H1 (cell line): ENCODE results near the gene ATP1B3. TPM values are rescaled to one million over a fixed set of nuclear protein-coding genes. Genes with fewer than 3 reads are reported as not detected.

Source experiments
- CTCF ChIA-PET: fragments of 300-600 bp; sonication (Branson Sonifier 250); formaldehyde crosslinking; loops from one replicate; lab custom pipeline; 2021; ENCODE audit not compliant: partially characterized antibody; lab: Charles Lee
- POLR2A ChIA-PET: fragments of 300-600 bp; sonication (Branson Sonifier 250); formaldehyde crosslinking; loops from one replicate; lab custom pipeline; 2021; ENCODE audit warnings: inconsistent platforms; ENCODE audit not compliant: partially characterized antibody; lab: Charles Lee
- DNase-seq, 2 experiments: peaks; one replicate each; pipeline versions ENCODE4 v3.0.0 to v3.0.0-alpha.2; 2010 to 2022; ENCODE audit warnings: low spot score in 2 of 2, low read depth in 1 of 2, mixed read lengths in 1 of 2
- FAIRE-seq: peaks from 2 replicates; lab custom pipeline; 2011; peaks lifted over from hg19 to GRCh38; lab: Jason Lieb, UNC
- H2AFZ ChIP-seq: 2 replicates; pipeline ENCODE4 v1.8.1; 2012; ENCODE audit warnings: low read length, inconsistent platforms
- H2AK5ac ChIP-seq: 2 replicates; pipeline ENCODE4 v1.6.1; 2013; ENCODE audit warnings: low read depth, low read length
- H2BK120ac ChIP-seq: replicated peaks from 2 replicates; pipeline ENCODE3; 2013; ENCODE audit warnings: low read depth, low read length, inconsistent platforms
- H2BK12ac ChIP-seq: 2 replicates; pipeline ENCODE4 v1.6.1; 2013; ENCODE audit warnings: low read depth, low read length
- H2BK15ac ChIP-seq: 2 replicates; pipeline ENCODE4 v1.6.1; 2013; ENCODE audit warnings: low read length
- H2BK20ac ChIP-seq: 2 replicates; pipeline ENCODE4 v1.6.1; 2013; ENCODE audit warnings: low read length
- H2BK5ac ChIP-seq: 2 replicates; pipeline ENCODE4 v1.6.1; 2013; ENCODE audit warnings: low read depth, low read length
- H3K14ac ChIP-seq: 2 replicates; pipeline ENCODE4 v1.6.1; 2013; ENCODE audit warnings: inconsistent platforms; ENCODE audit not compliant: insufficient read length
- H3K18ac ChIP-seq: 2 replicates; pipeline ENCODE4 v1.6.1; 2013; ENCODE audit warnings: low read length; ENCODE audit errors: extremely low read depth
- H3K23ac ChIP-seq: 2 replicates; pipeline ENCODE4 v1.6.1; 2013; ENCODE audit warnings: inconsistent platforms; ENCODE audit not compliant: insufficient read length
- H3K23me2 ChIP-seq: 2 replicates; pipeline ENCODE4 v1.6.1; 2013; ENCODE audit warnings: low read depth, low read length
- H3K27ac ChIP-seq: 2 replicates; pipeline ENCODE4 v1.6.1; 2011; ENCODE audit warnings: low read depth, low read length, inconsistent platforms
- H3K27me3 ChIP-seq, 4 experiments: replicated peaks in 1 of 4; 1 replicate in 1 of 4; 2 replicates in 3 of 4; pipeline versions ENCODE4 v1.6.1 to v1.8.1; 2011 to 2013; ENCODE audit warnings: low read length in 3 of 4, mild to moderate bottlenecking in 3 of 4, inconsistent platforms in 2 of 4, mixed read lengths in 2 of 4, moderate library complexity in 1 of 4; ENCODE audit not compliant: control insufficient read depth in 3 of 4, insufficient read depth in 3 of 4; ENCODE audit errors: extremely low read depth in 1 of 4
- H3K36me3 ChIP-seq, 4 experiments: 2 replicates each; pipeline versions ENCODE4 v1.6.1 to v1.8.1; 2011 to 2013; ENCODE audit warnings: mild to moderate bottlenecking in 4 of 4, low read length in 3 of 4, moderate library complexity in 2 of 4, control low read depth in 1 of 4, inconsistent platforms in 1 of 4; ENCODE audit not compliant: insufficient read depth in 4 of 4, control insufficient read depth in 2 of 4
- H3K4ac ChIP-seq: replicated peaks from 2 replicates; pipeline ENCODE3; 2013; ENCODE audit warnings: low read length, low read depth, mixed read lengths, inconsistent platforms; ENCODE audit not compliant: insufficient read length
- H3K4me1 ChIP-seq, 4 experiments: replicated peaks in 1 of 4; 1 replicate in 1 of 4; 2 replicates in 3 of 4; pipeline versions ENCODE4 v1.6.1 to v1.8.1; 2011 to 2013; ENCODE audit warnings: low read length in 3 of 4, inconsistent platforms in 2 of 4, mixed read lengths in 1 of 4; ENCODE audit not compliant: insufficient read depth in 4 of 4, control insufficient read depth in 3 of 4
- H3K4me2 ChIP-seq, 2 experiments: 2 replicates each; pipeline versions ENCODE4 v1.6.1 to v1.8.1; 2011 to 2013; ENCODE audit warnings: low read depth in 2 of 2, low read length in 2 of 2, control low read depth in 1 of 2, inconsistent platforms in 1 of 2, mild to moderate bottlenecking in 1 of 2; ENCODE audit not compliant: insufficient read depth in 1 of 2
- H3K4me3 ChIP-seq, 4 experiments: fragments of 200-600, 300-600 bp in 1 of 4; sonication (generic), shearing (Covaris generic), sonication (Bioruptor Twin) in 1 of 4; 2 replicates each; pipeline versions ENCODE4 v1.5.1 to v1.8.1; 2011 to 2016; ENCODE audit warnings: low read length in 4 of 4, low read depth in 3 of 4, control low read depth in 2 of 4, inconsistent platforms in 2 of 4, mild to moderate bottlenecking in 2 of 4, mixed read lengths in 1 of 4, moderate library complexity in 1 of 4; ENCODE audit not compliant: insufficient read depth in 2 of 4; ENCODE audit errors: extremely low read depth in 1 of 4
- H3K56ac ChIP-seq: replicated peaks from 2 replicates; pipeline ENCODE3; 2013; ENCODE audit warnings: low read depth, mild to moderate bottlenecking, mixed read lengths, low read length, inconsistent platforms; ENCODE audit not compliant: insufficient read length
- H3K79me1 ChIP-seq: 2 replicates; pipeline ENCODE4 v1.6.1; 2013; ENCODE audit warnings: low read depth, low read length, control low read depth
- H3K79me2 ChIP-seq, 2 experiments: 2 replicates each; pipeline versions ENCODE4 v1.6.1 to v1.8.1; 2012 to 2013; ENCODE audit warnings: low read length in 2 of 2, mild to moderate bottlenecking in 2 of 2, inconsistent platforms in 1 of 2; ENCODE audit not compliant: insufficient read depth in 2 of 2, control insufficient read depth in 1 of 2
- H3K9ac ChIP-seq, 4 experiments: replicated peaks in 1 of 4; 1 replicate in 1 of 4; 2 replicates in 3 of 4; pipeline versions ENCODE4 v1.6.1 to v1.8.1; 2011 to 2013; ENCODE audit warnings: low read depth in 3 of 4, low read length in 3 of 4, control low read depth in 2 of 4, mild to moderate bottlenecking in 2 of 4, moderate library complexity in 2 of 4, inconsistent platforms in 1 of 4; ENCODE audit errors: extremely low read depth in 1 of 4
- H3K9me3 ChIP-seq, 2 experiments: 2 replicates each; pipeline versions ENCODE4 v1.6.1 to v1.8.1; 2012 to 2013; ENCODE audit warnings: mild to moderate bottlenecking in 2 of 2, moderate library complexity in 2 of 2, control low read depth in 1 of 2, inconsistent platforms in 1 of 2, low read depth in 1 of 2, low read length in 1 of 2, mixed read lengths in 1 of 2; ENCODE audit not compliant: insufficient read depth in 2 of 2
- H4K20me1 ChIP-seq, 2 experiments: replicated peaks in 1 of 2; 2 replicates each; pipeline versions ENCODE3 to v1.8.1; 2011 to 2013; ENCODE audit warnings: inconsistent platforms in 2 of 2, low read length in 2 of 2, mild to moderate bottlenecking in 1 of 2; ENCODE audit not compliant: insufficient read depth in 2 of 2, control insufficient read depth in 1 of 2
- H4K5ac ChIP-seq: 2 replicates; pipeline ENCODE4 v1.6.1; 2013; ENCODE audit warnings: low read length, low read depth, mixed read lengths, inconsistent platforms; ENCODE audit not compliant: insufficient read length
- H4K8ac ChIP-seq: 2 replicates; pipeline ENCODE4 v1.8.0; 2013; ENCODE audit warnings: mild to moderate bottlenecking, moderate library complexity, low read length, inconsistent platforms; ENCODE audit not compliant: insufficient read depth; ENCODE audit errors: extremely low read depth
- H4K91ac ChIP-seq: replicated peaks from 2 replicates; pipeline ENCODE3; 2013; ENCODE audit warnings: low read length, mixed read lengths, inconsistent platforms; ENCODE audit not compliant: insufficient read length
- BACH1 ChIP-seq: IDR thresholded peaks from 2 replicates; pipeline ENCODE4 v1.6.1; 2012; ENCODE audit warnings: low read length, improper control_type of control experiment
- CBX5 ChIP-seq: fragments of 300-800, 300-1000 bp; sonication (generic); IDR thresholded peaks from 2 replicates; pipeline ENCODE4 v1.7.1; 2016; ENCODE audit warnings: antibody characterized with exemption, low read length, low read depth
- HDAC6 ChIP-seq: IDR thresholded peaks from one replicate; pipeline ENCODE4 v1.7.1; 2012; ENCODE audit warnings: low read depth, mild to moderate bottlenecking, inconsistent platforms, low read length, moderate library complexity
- RNF2 ChIP-seq: fragments of 200-900, 300-1000 bp; sonication (generic); IDR thresholded peaks from 2 replicates; pipeline ENCODE4 v1.7.1; 2016; ENCODE audit warnings: borderline replicate concordance, low read depth, mild to moderate bottlenecking, antibody characterized with exemption, low read length; ENCODE audit not compliant: poor library complexity, severe bottlenecking; ENCODE audit errors: missing control alignments
- YY1 ChIP-seq: IDR thresholded peaks from 2 replicates; pipeline ENCODE4 v1.6.1; 2011; ENCODE audit warnings: low read depth, mild to moderate bottlenecking, low read length
- WGBS, 2 experiments: shearing (Covaris generic) in 1 of 2; methylation state at CpG; one replicate each; pipeline versions ENCODE4 v1.1.6 to v1.1.7; 2013 to 2015; ENCODE audit warnings: low lambda C conversion rate in 2 of 2, mixed read lengths in 2 of 2, inconsistent platforms in 1 of 2, low coverage in 1 of 2, missing lambda C conversion rate in 1 of 2; ENCODE audit not compliant: insufficient replicate concordance in 2 of 2, insufficient coverage in 1 of 2, insufficient read length in 1 of 2; ENCODE audit errors: extremely low coverage in 1 of 2, missing lambda C conversion rate in 1 of 2; 5-methylcytosine and 5-hydroxymethylcytosine counted together
- polyA plus RNA-seq, 7 experiments: library from polyadenylated mRNA; depleted of rRNA in 3 of 7; stranded (reverse) in 5 of 7; unstranded in 2 of 7; fragments of >200 nt in 5 of 7; fragments of 200-250 nt in 2 of 7; gene quantifications; 1 replicate in 5 of 7; 2 replicates in 1 of 7; 4 replicates in 1 of 7; pipeline versions ENCODE4 v1.2.1 to v1.2.3, GENCODE V29; 2011 to 2013; ENCODE audit warnings: missing spikeins in 2 of 7, mixed read lengths in 2 of 7
- total RNA-seq: library from RNA; stranded (reverse); fragmentation: NEBNext Ultra II Directional; extraction: Animal tissue kit (Norgen Biotek cat#: 25700); gene quantifications from 2 replicates; pipeline ENCODE4 v1.2.1, GENCODE V29; 2021
- TF ChIP-seq, protein P1 (sequence below), 3 experiments: IDR thresholded peaks; 1 replicate in 2 of 3; 2 replicates in 1 of 3; pipeline versions ENCODE4 v1.5.1 to v1.6.1; 2011; ENCODE audit warnings: low read length in 3 of 3, mild to moderate bottlenecking in 3 of 3, inconsistent platforms in 2 of 3, low read depth in 1 of 3, moderate library complexity in 1 of 3; ENCODE audit not compliant: insufficient read depth in 1 of 3; ENCODE audit errors: control extremely low read depth in 1 of 3

ATP1B3 gene
- total and polyA plus RNA-seq, 2 of the 8 experiments (the other 6 are each of a cell fraction or from before 2014, with no cell fraction given), result 233 to 342 TPM

DNA sequence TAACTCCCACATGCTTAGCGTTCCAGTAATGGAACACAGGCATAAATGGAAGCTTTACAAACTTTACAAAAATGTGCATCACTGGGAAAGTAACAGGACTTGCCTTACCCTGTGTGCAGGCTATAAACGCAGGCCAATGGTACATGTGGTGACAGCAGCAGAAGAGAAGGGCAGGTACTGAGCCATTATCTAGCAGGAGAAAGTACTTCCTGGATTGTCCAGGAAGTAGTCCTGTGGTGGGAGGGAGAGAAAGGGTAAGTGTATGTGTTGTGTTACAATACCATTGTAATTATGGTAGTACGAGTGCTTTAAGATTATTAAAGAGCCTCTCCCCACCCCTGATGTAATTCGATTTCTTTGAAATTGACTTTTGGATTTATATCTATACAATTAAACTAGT is 5.3 kb downstream of the ATP1B3 start:
- Histone ChIP-seq H3K23ac (no peak overlapping the region), H4K5ac (no peak overlapping the region), H3K4me1 (peaks cover 0 to 3% (median 0%) of the 10 kb centered on the region in 4 experiments; a peak in 1 of 7 replicates), H3K9ac (no peak overlapping the region), H3K56ac (no peak overlapping the region), H2BK15ac (no peak overlapping the region), H3K4ac (no peak overlapping the region), H2BK120ac (no peak overlapping the region), H3K18ac (no peak overlapping the region), H3K4me3 (no peak overlapping the region), H3K79me2 (peaks cover 35 to 95% of the 10 kb centered on the region in 2 experiments), H2BK5ac (no peak overlapping the region), H2AK5ac (no peak overlapping the region), H4K91ac (no peak overlapping the region), H2BK20ac (no peak overlapping the region), H3K4me2 (no peak overlapping the region; a peak in 1 of 4 replicates), H2BK12ac (no peak overlapping the region), H3K9me3 (no peaks in the 10 kb centered on the region), H2AFZ (no peak overlapping the region), H3K23me2 (peaks cover 7% of the 10 kb centered on the region), H3K14ac (no peak overlapping the region), H3K27ac (no peak overlapping the region), H4K8ac (no peak overlapping the region), H4K20me1 (peaks cover 19 to 24% of the 10 kb centered on the region in 2 experiments), H3K27me3 (no peaks in the 10 kb centered on the region), H3K36me3 (peaks cover 0 to 18% (median 1%) of the 10 kb centered on the region in 4 experiments; a peak in 3 of 8 replicates), H3K79me1 (peaks cover 8% of the 10 kb centered on the region)
- DNase-seq, result no peak
- 88% methylated on average over 4 of the region's 4 CpGs; no CpG with 5 or more reads in 1 of the 2 experiments for WGBS, 2 experiments
- TF ChIP-seq CBX5 (no peak), BACH1 (no peak), YY1 (no peak), HDAC6 (no peak), RNF2 (no peak)
- TF ChIP-seq, protein P1, sequence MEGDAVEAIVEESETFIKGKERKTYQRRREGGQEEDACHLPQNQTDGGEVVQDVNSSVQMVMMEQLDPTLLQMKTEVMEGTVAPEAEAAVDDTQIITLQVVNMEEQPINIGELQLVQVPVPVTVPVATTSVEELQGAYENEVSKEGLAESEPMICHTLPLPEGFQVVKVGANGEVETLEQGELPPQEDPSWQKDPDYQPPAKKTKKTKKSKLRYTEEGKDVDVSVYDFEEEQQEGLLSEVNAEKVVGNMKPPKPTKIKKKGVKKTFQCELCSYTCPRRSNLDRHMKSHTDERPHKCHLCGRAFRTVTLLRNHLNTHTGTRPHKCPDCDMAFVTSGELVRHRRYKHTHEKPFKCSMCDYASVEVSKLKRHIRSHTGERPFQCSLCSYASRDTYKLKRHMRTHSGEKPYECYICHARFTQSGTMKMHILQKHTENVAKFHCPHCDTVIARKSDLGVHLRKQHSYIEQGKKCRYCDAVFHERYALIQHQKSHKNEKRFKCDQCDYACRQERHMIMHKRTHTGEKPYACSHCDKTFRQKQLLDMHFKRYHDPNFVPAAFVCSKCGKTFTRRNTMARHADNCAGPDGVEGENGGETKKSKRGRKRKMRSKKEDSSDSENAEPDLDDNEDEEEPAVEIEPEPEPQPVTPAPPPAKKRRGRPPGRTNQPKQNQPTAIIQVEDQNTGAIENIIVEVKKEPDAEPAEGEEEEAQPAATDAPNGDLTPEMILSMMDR (IDR thresholded peaks at IDR 0.05; ENCODE audit: control extremely low read depth in 1 of 3, insufficient read depth in 1 of 3, low read depth in 1 of 3, low read length in 3 of 3), result no peak
- CTCF ChIA-PET, result interaction anchor here (1.5 kb wide), 1 partner anchor 89 kb away, joined by 3 read pairs; no protein-coding TSS in a partner anchor
- no peak for FAIRE-seq
- POLR2A ChIA-PET, result no interaction called here
